Lower leg skin (tissue), 4 donors: ENCODE data around the gene MRPL17. TPM values are rescaled to one million over a fixed set of nuclear protein-coding genes. Genes with fewer than 3 reads are reported as not detected.

Experiments
- DNase-seq, 2 donors: peaks; one replicate each; pipeline ENCODE4 v3.0.0-alpha.2; 2019; ENCODE audit warnings: low spot score in 2 of 2
- H3K4me3 ChIP-seq: fragments of 200-600 bp; sonication (generic); 2 replicates; pipeline ENCODE4 v1.5.1; 2017; ENCODE audit warnings: mild to moderate bottlenecking, low read depth; ENCODE audit not compliant: poor library complexity, severe bottlenecking
- POLR2A ChIP-seq, 2 donors: fragments of 450-650 bp; IDR thresholded peaks; one replicate each; pipeline ENCODE4 v1.6.1; 2016 to 2017; ENCODE audit warnings: antibody characterized with exemption in 2 of 2, mild to moderate bottlenecking in 1 of 2, moderate library complexity in 1 of 2
- WGBS, 2 donors: methylation state at CpG; one replicate each; pipeline ENCODE4 v1.1.5; 2018; 5-methylcytosine and 5-hydroxymethylcytosine counted together
- intact Hi-C: fragments of 100-400 bp; cut with DNase I; formaldehyde crosslinking; loops from one replicate; pipeline ENCODE4 v1.15.0; 2023; ENCODE audit warnings: low total_unique reads
- total RNA-seq, 4 donors: library from RNA; depleted of rRNA; stranded (reverse); fragments of >200 nt; gene quantifications; one replicate each; pipeline ENCODE4 v1.1.0, GENCODE V29; 2016
- TF ChIP-seq, protein P1 (sequence below), 3 donors: fragments of 450-650 bp; IDR thresholded peaks; one replicate each; pipeline ENCODE4 v1.5.1; 2016; ENCODE audit warnings: antibody characterized with exemption in 3 of 3, mild to moderate bottlenecking in 3 of 3, moderate library complexity in 2 of 3

MRPL17 gene
- total RNA-seq, 4 donors from 2014 or later: 16.8 to 115 (median 30.5) TPM

DNA sequence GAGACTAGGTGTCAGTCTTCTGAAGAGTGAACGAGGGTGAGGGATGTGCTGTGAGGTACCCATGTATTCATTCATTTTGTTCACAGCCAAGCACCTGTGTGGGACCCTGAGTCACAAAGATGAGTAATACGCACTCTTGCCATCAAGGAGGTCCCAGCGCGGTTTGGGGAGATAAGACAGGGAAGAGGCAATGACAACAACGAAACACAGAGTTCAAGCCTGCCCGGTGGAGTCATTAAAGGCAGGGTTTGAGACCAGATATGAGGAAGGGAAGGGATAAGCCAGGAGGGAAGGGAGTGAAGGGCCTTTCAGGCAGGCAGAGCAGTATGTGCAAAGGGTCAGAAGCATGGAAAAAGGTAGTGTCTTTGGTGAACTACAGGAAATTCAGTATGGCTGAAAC, 32.2 kb downstream of the MRPL17 start:
- TF ChIP-seq POLR2A (IDR thresholded peaks at IDR 0.05): no peak
- TF ChIP-seq, protein P1, sequence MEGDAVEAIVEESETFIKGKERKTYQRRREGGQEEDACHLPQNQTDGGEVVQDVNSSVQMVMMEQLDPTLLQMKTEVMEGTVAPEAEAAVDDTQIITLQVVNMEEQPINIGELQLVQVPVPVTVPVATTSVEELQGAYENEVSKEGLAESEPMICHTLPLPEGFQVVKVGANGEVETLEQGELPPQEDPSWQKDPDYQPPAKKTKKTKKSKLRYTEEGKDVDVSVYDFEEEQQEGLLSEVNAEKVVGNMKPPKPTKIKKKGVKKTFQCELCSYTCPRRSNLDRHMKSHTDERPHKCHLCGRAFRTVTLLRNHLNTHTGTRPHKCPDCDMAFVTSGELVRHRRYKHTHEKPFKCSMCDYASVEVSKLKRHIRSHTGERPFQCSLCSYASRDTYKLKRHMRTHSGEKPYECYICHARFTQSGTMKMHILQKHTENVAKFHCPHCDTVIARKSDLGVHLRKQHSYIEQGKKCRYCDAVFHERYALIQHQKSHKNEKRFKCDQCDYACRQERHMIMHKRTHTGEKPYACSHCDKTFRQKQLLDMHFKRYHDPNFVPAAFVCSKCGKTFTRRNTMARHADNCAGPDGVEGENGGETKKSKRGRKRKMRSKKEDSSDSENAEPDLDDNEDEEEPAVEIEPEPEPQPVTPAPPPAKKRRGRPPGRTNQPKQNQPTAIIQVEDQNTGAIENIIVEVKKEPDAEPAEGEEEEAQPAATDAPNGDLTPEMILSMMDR (IDR thresholded peaks at IDR 0.05): no peak
- H3K4me3 ChIP-seq: no peak overlapping the region
- intact Hi-C loops: no loop called here
- WGBS, 2 donors: 79 to 88% methylated on average over 6 of the region's 6 CpGs
- no peak for DNase-seq

DNA sequence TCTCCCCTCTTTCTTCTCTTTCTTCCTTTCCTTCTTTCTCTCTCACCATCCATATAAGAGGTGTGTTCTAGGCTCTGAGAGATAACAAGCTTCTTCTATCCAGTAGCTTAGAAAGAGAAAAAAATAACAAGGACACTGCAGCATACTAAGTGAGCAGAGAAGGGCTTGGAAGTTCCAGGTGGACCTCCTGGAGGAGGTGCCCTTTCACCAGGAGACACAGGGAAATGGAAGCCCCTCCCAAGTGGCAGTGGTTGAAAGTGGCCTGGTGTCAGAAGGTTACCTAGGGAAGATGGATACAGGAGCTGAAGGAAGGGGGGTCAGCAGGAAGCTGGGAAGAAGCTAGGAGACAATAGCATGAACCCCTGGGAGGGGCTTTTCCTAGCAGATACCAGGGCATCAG, 33.0 kb downstream of the MRPL17 start:
- TF ChIP-seq POLR2A (IDR thresholded peaks at IDR 0.05): no peak
- TF ChIP-seq, protein P1 (IDR thresholded peaks at IDR 0.05): no peak
- DNase-seq: no peak
- intact Hi-C loops: no loop called here
- no peak overlapping the region for H3K4me3 ChIP-seq

DNA sequence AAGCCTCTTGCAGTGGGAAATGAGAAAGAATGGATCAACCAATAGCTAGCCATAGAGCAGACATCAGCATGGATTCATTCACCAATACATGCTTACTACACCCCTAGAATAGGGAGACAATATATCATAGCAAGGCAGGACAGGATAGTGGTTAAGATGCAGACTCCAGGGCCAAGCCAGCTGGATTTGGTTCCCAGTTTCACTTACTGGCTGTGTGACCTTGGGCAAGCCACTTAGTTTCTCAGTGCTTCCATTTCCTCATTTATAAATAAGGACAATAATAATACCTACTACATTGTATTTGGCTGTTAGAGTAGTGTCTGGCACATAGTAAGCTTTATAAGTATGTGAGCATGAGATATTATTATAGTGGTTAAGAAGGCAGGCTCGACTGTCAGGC, 34.6 kb downstream of the MRPL17 start:
- intact Hi-C loops: no loop called here
- DNase-seq: no peak
- H3K4me3 ChIP-seq: no peak overlapping the region
- 66 to 74% methylated on average over 1 of the region's 1 CpG for WGBS, 2 donors
- TF ChIP-seq POLR2A (IDR thresholded peaks at IDR 0.05): no peak
- TF ChIP-seq, protein P1 (IDR thresholded peaks at IDR 0.05): no peak

DNA sequence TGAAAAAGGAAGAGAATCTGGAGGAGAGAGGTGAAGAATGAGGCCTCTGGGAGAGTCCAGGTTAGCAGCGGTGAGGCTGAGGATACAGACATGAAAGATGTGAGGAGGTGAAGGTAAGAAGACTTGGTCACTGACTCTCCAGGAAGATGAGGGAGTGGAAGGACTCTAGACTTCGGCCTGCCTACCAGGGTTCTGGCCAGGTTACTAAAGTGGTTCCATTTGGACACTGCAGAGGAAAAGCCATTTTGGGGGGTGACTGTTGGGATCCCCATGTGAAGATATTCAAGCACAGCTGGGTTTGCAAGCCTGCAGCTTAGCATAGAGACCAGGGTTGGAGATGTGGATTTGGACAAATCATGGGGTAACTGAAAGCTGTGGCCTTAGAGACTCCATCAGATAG, 35.3 kb downstream of the MRPL17 start:
- intact Hi-C loops: no loop called here
- TF ChIP-seq, protein P1 (IDR thresholded peaks at IDR 0.05): no peak
- no peak for TF ChIP-seq POLR2A (IDR thresholded peaks at IDR 0.05)
- no peak overlapping the region for H3K4me3 ChIP-seq
- no peak for DNase-seq
- 84 to 98% methylated on average over 2 of the region's 2 CpGs for WGBS, 2 donors

DNA sequence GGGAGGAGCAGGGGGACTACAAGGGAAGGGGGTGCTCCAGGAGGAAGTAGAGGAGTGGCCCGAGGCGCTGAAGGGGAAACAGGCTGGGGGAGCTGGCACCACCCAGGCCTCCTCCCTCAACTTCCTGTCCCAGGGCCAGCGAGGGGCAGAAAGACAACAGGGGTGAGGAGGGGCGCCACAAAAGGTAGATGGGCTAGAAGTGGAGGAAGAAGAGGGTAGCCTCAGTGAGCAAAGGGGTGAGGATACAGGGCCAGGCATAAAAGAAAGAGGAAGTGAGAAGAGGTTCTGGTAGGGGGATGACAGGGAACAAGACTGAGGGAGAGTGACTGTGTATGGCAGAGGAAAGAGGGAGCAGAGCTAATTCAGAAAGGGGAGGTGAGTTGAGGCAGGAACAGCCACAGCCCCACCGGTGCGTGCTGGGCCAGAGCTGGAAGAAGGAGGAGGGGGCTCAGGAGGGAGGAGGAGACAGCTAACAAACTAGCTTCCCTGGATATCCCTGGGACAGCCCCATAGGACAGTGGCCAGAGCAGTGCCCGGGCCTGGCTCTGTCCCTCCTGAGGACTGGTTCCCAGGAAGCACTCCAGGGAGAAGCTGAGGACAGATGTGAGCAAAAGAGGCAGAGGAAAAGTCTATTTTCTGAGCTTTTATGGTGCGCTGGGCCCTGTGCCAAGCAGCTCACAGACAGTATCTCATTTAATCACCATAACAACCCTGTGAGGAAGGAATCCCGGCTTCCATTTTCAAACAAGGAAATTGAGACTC, 36.0 kb downstream of the MRPL17 start:
- H3K4me3 ChIP-seq: no peak overlapping the region
- DNase-seq: no peak
- WGBS, 2 donors: 33 to 35% methylated on average over 9 of the region's 9 CpGs
- no peak for TF ChIP-seq POLR2A (IDR thresholded peaks at IDR 0.05)
- TF ChIP-seq, protein P1 (IDR thresholded peaks at IDR 0.05): no peak
- intact Hi-C loops: no loop called here

DNA sequence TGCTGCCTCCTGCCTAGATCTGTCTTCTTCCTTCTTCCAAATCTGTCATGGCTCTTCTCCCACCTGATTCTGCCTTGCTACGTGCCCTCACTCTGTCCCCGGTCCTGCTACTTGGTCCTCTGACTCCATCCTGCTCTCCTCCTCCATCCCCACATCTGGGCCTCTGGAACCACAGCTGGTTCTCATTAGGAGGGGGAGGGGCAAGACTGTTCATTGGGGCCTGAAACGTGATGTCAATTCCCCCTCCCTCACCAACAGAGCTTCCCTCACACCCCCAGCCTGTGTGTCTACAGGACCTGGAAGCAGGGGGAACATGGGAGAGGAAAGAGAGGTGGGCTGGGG, 36.6 kb downstream of the MRPL17 start:
- intact Hi-C loops: no loop called here
- TF ChIP-seq, protein P1 (IDR thresholded peaks at IDR 0.05): no peak
- TF ChIP-seq POLR2A (IDR thresholded peaks at IDR 0.05): no peak
- no peak overlapping the region for H3K4me3 ChIP-seq
- 39 to 46% methylated on average over 3 of the region's 3 CpGs for WGBS, 2 donors
- no peak for DNase-seq
